Measurements from ENCODE around the gene CD44.

DNA sequence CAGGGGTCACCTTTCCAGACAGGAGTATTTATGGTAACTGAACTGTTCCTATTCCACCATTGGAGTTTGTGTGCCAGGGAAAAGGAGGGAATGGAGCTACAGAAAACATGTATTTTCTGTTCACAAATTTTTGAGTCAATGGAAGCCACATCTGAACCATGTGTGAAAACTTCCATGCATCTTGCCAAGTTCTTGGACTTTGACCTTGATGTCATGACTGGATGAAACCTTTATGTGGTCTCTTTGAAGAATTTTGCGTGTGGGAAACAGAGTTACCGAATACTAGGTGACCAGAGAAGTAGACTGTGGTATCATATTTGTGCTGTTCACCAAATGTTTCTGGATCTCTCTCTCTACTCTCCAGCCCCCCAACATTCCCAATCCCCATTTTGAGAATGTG is 104.8 kb downstream of the CD44 start:
- TF ChIP-seq, protein P1, sequence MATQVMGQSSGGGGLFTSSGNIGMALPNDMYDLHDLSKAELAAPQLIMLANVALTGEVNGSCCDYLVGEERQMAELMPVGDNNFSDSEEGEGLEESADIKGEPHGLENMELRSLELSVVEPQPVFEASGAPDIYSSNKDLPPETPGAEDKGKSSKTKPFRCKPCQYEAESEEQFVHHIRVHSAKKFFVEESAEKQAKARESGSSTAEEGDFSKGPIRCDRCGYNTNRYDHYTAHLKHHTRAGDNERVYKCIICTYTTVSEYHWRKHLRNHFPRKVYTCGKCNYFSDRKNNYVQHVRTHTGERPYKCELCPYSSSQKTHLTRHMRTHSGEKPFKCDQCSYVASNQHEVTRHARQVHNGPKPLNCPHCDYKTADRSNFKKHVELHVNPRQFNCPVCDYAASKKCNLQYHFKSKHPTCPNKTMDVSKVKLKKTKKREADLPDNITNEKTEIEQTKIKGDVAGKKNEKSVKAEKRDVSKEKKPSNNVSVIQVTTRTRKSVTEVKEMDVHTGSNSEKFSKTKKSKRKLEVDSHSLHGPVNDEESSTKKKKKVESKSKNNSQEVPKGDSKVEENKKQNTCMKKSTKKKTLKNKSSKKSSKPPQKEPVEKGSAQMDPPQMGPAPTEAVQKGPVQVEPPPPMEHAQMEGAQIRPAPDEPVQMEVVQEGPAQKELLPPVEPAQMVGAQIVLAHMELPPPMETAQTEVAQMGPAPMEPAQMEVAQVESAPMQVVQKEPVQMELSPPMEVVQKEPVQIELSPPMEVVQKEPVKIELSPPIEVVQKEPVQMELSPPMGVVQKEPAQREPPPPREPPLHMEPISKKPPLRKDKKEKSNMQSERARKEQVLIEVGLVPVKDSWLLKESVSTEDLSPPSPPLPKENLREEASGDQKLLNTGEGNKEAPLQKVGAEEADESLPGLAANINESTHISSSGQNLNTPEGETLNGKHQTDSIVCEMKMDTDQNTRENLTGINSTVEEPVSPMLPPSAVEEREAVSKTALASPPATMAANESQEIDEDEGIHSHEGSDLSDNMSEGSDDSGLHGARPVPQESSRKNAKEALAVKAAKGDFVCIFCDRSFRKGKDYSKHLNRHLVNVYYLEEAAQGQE (IDR thresholded peaks at IDR 0.05; ENCODE audit: low read depth), result no peak
- no peak for TF ChIP-seq YY1 (IDR thresholded peaks at IDR 0.05; ENCODE audit: low read depth)

Measured in Ishikawa (cell line).